GM23338 (cell line): Measurements from ENCODE around the gene ITGB2. TPM values are rescaled to one million over a fixed set of nuclear protein-coding genes. Genes with fewer than 3 reads are reported as not detected.

Experiments used
- ATAC-seq: fragments of 200-7000 bp; cut with Tn5 transposase; 3 replicates; pipeline ENCODE4 v1.9.1; 2020
- DNase-seq: peaks from one replicate; pipeline ENCODE4 v3.0.0-alpha.2; 2015; ENCODE audit warnings: low spot score
- H2AFZ ChIP-seq: fragments of 200-600 bp; sonication (generic); 2 replicates; pipeline ENCODE4 v1.8.0; 2016; ENCODE audit warnings: antibody characterized with exemption, mild to moderate bottlenecking, moderate library complexity
- H3F3A ChIP-seq: fragments of 200-600 bp; sonication (generic); replicated peaks from 2 replicates; pipeline ENCODE4 v1.8.0; 2017; ENCODE audit warnings: antibody characterized with exemption, mixed run types, low read depth
- H3K27ac ChIP-seq: fragments of 200-600 bp; sonication (generic); 2 replicates; pipeline ENCODE4 v1.6.1; 2016; ENCODE audit warnings: low read depth
- H3K27me3 ChIP-seq: fragments of 200-600 bp; sonication (generic); 2 replicates; pipeline ENCODE4 v1.8.0; 2016; ENCODE audit warnings: mild to moderate bottlenecking, mixed run types, moderate library complexity; ENCODE audit not compliant: insufficient read depth
- H3K36me3 ChIP-seq: fragments of 200-600 bp; sonication (generic); 2 replicates; pipeline ENCODE4 v1.8.0; 2016; ENCODE audit warnings: mild to moderate bottlenecking; ENCODE audit not compliant: insufficient read depth
- H3K4me1 ChIP-seq: fragments of 200-600 bp; sonication (generic); 2 replicates; pipeline ENCODE4 v1.8.0; 2016; ENCODE audit warnings: mild to moderate bottlenecking, moderate library complexity; ENCODE audit not compliant: insufficient read depth
- H3K4me2 ChIP-seq: fragments of 200-600 bp; sonication (generic); 2 replicates; pipeline ENCODE4 v1.7.1; 2017; ENCODE audit warnings: mixed run types
- H3K4me3 ChIP-seq: fragments of 200-600 bp; sonication (generic); 2 replicates; pipeline ENCODE4 v1.6.1; 2016; ENCODE audit warnings: mixed run types
- H3K79me2 ChIP-seq: fragments of 200-600 bp; sonication (generic); replicated peaks from 2 replicates; pipeline ENCODE4 v1.8.0; 2017; ENCODE audit warnings: mild to moderate bottlenecking; ENCODE audit not compliant: insufficient read depth
- H3K9me2 ChIP-seq: fragments of 200-600 bp; sonication (generic); 2 replicates; pipeline ENCODE4 v1.8.0; 2017; ENCODE audit not compliant: insufficient read depth
- H4K20me1 ChIP-seq: fragments of 200-600 bp; sonication (generic); replicated peaks from 2 replicates; pipeline ENCODE4 v1.8.0; 2017; ENCODE audit warnings: mild to moderate bottlenecking; ENCODE audit not compliant: insufficient read depth
- H3K27ac Mint-ChIP-seq: 2 replicates; pipeline ENCODE4 v1.8.0; 2020; ENCODE audit warnings: inconsistent platforms, mild to moderate bottlenecking, moderate library complexity, mixed read lengths
- H3K27me3 Mint-ChIP-seq: 3 replicates; pipeline ENCODE4 v1.8.0; 2022; ENCODE audit warnings: low read depth, mild to moderate bottlenecking, moderate library complexity, mixed read lengths, inconsistent platforms; ENCODE audit not compliant: insufficient read depth, poor library complexity
- H3K36me3 Mint-ChIP-seq: 3 replicates; pipeline ENCODE4 v1.8.0; 2021; ENCODE audit warnings: low read depth, mild to moderate bottlenecking, inconsistent platforms, moderate library complexity, mixed read lengths
- H3K4me1 Mint-ChIP-seq: 3 replicates; pipeline ENCODE4 v1.8.0; 2020; ENCODE audit warnings: mild to moderate bottlenecking, inconsistent platforms, mixed read lengths
- H3K4me3 Mint-ChIP-seq: 3 replicates; pipeline ENCODE4 v1.8.0; 2021; ENCODE audit warnings: moderate library complexity, mild to moderate bottlenecking, inconsistent platforms, mixed read lengths
- H3K9me3 Mint-ChIP-seq: 3 replicates; pipeline ENCODE4 v1.8.0; 2020; ENCODE audit warnings: moderate library complexity, mild to moderate bottlenecking, inconsistent platforms, mixed read lengths
- CREB1 ChIP-seq: fragments of 250-450 bp; sonication (Bioruptor Pico); IDR thresholded peaks from 2 replicates; pipeline ENCODE4 v1.5.0; 2020; ENCODE audit warnings: low read depth, mild to moderate bottlenecking, moderate library complexity
- EZH2 ChIP-seq: fragments of 200-600 bp; sonication (generic); IDR thresholded peaks from one replicate; pipeline ENCODE4 v1.8.0; 2017; ENCODE audit warnings: antibody characterized with exemption, mild to moderate bottlenecking, low read depth; ENCODE audit not compliant: unreplicated experiment
- EZH2phosphoT487 ChIP-seq: fragments of 200-600 bp; sonication (generic); IDR thresholded peaks from one replicate; pipeline ENCODE4 v1.8.1; 2018; ENCODE audit warnings: antibody characterized with exemption; ENCODE audit not compliant: unreplicated experiment
- JUNB ChIP-seq: IDR thresholded peaks from one replicate; pipeline ENCODE4 v1.6.1; 2016; ENCODE audit warnings: antibody characterized with exemption; ENCODE audit not compliant: unreplicated experiment
- NANOG ChIP-seq: IDR thresholded peaks from 2 replicates; pipeline ENCODE4 v1.6.1; 2016; ENCODE audit warnings: antibody characterized with exemption, borderline replicate concordance
- POLR2AphosphoS5 ChIP-seq: IDR thresholded peaks from 2 replicates; pipeline ENCODE4 v1.6.1; 2016; ENCODE audit warnings: antibody characterized with exemption, low read depth
- STAT1 ChIP-seq: IDR thresholded peaks from one replicate; pipeline ENCODE4 v1.6.1; 2016; ENCODE audit warnings: antibody characterized with exemption; ENCODE audit not compliant: unreplicated experiment
- ZNF114 ChIP-seq: fragments of 250-450 bp; sonication (Bioruptor Pico); IDR thresholded peaks from 2 replicates; pipeline ENCODE4 v1.5.0; 2020; ENCODE audit warnings: mild to moderate bottlenecking, moderate library complexity
- ZNF331 ChIP-seq: fragments of 250-450 bp; sonication (Bioruptor Pico); IDR thresholded peaks from 2 replicates; pipeline ENCODE4 v1.5.0; 2020; ENCODE audit warnings: low read depth, mild to moderate bottlenecking, moderate library complexity
- polyA plus RNA-seq: library from polyadenylated mRNA; unstranded; fragments of >200 nt; fragmentation: Nextera tagmentation; extraction: Ambion mirVana; gene quantifications from 2 replicates; pipeline ENCODE4 v1.2.1, GENCODE V29; 2016
- total RNA-seq: library from RNA; depleted of rRNA; stranded (reverse); fragments of >200 nt; shearing (Covaris generic); gene quantifications from 2 replicates; pipeline ENCODE4 v1.2.3, GENCODE V29; 2014
- TF ChIP-seq, protein P1 (sequence below): IDR thresholded peaks from one replicate; pipeline ENCODE4 v1.6.1; 2018; ENCODE audit warnings: antibody characterized with exemption; ENCODE audit not compliant: unreplicated experiment
- TF ChIP-seq, protein P2 (sequence below), 2 experiments: fragments of 200-600 bp in 1 of 2; sonication (generic) in 1 of 2; conservative IDR thresholded peaks; 2 replicates each; pipeline versions ENCODE4 v1.5.1 to v1.6.1; 2016 to 2017; ENCODE audit warnings: antibody characterized with exemption in 2 of 2, low read depth in 2 of 2, mild to moderate bottlenecking in 2 of 2, moderate library complexity in 1 of 2
- TF ChIP-seq, protein P3 (sequence below): IDR thresholded peaks from 2 replicates; pipeline ENCODE4 v1.6.1; 2016; ENCODE audit warnings: antibody characterized with exemption
- TF ChIP-seq, protein P4 (sequence below): fragments of 250-450 bp; sonication (Bioruptor Pico); IDR thresholded peaks from 2 replicates; pipeline ENCODE4 v1.5.0; 2020; ENCODE audit warnings: mild to moderate bottlenecking, moderate library complexity

ITGB2 gene
- total and polyA plus RNA-seq, 2 experiments from 2014 or later = 0.44 to 0.63 TPM

DNA sequence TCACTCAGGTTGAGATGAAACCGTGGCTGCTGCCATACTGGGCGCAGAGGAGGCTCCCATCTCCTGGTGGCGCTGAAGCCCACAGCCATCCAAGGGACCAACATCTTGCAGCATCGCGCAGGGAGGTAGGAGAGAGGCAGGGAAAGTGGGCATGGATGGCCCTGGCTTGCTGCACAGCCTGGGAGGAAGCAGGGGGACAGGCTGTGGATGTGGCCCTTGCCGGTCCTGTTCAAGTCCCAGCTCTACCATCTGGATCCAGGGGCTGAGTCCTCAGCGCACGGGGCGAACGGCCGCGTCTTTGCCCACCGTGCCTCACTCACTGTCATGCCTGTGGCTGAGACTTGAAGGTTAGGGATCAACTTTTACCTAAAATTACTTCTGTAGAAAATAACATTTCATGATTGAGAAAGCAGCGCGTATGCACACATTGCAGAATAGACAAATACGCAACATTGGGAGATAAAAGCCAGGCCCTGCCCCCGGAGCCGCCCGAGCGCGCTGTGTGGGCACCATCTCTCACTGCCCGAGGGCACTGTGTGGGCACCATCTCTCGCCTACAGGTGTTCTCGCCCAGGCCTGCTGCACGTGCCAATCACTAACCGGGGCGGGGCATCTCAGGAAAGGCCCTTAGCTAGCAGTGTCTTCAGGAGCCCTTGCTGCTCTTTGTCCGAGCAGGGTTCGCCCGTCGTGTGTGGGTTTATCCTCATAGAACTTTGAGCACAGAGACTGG is 30.7 kb upstream of the ITGB2 start:
- Histone ChIP-seq H3F3A (no peaks in the 10 kb centered on the region), H3K9me2 (no peaks in the 10 kb centered on the region), H2AFZ (no peak overlapping the region), H3K79me2 (peaks cover 77% of the 10 kb centered on the region), H3K27ac (no peak overlapping the region), H4K20me1 (peaks cover 26% of the 10 kb centered on the region), H3K4me3 (no peak overlapping the region), H3K36me3 (no peaks in the 10 kb centered on the region; the same call in 1 of the 2 replicates), H3K4me2 (no peak overlapping the region), H3K4me1 (no peaks in the 10 kb centered on the region), H3K27me3 (no peaks in the 10 kb centered on the region)
- Mint-ChIP-seq H3K4me3 (no peak overlapping the region), H3K27ac (no peak overlapping the region), H3K4me1 (peaks cover 6% of the 10 kb centered on the region), H3K27me3 (peaks cover 16% of the 10 kb centered on the region), H3K36me3 (peaks cover 25% of the 10 kb centered on the region), H3K9me3 (no peaks in the 10 kb centered on the region)
- TF ChIP-seq EZH2 (no peak), JUNB (no peak), STAT1 (no peak), ZNF114 (no peak), POLR2AphosphoS5 (no peak), NANOG (no peak), CREB1 (CRISPR knock-in tag) (no peak), EZH2phosphoT487 (no peak), ZNF331 (CRISPR knock-in tag) (no peak)
- TF ChIP-seq, protein P1, sequence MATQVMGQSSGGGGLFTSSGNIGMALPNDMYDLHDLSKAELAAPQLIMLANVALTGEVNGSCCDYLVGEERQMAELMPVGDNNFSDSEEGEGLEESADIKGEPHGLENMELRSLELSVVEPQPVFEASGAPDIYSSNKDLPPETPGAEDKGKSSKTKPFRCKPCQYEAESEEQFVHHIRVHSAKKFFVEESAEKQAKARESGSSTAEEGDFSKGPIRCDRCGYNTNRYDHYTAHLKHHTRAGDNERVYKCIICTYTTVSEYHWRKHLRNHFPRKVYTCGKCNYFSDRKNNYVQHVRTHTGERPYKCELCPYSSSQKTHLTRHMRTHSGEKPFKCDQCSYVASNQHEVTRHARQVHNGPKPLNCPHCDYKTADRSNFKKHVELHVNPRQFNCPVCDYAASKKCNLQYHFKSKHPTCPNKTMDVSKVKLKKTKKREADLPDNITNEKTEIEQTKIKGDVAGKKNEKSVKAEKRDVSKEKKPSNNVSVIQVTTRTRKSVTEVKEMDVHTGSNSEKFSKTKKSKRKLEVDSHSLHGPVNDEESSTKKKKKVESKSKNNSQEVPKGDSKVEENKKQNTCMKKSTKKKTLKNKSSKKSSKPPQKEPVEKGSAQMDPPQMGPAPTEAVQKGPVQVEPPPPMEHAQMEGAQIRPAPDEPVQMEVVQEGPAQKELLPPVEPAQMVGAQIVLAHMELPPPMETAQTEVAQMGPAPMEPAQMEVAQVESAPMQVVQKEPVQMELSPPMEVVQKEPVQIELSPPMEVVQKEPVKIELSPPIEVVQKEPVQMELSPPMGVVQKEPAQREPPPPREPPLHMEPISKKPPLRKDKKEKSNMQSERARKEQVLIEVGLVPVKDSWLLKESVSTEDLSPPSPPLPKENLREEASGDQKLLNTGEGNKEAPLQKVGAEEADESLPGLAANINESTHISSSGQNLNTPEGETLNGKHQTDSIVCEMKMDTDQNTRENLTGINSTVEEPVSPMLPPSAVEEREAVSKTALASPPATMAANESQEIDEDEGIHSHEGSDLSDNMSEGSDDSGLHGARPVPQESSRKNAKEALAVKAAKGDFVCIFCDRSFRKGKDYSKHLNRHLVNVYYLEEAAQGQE = no peak
- TF ChIP-seq, protein P2, sequence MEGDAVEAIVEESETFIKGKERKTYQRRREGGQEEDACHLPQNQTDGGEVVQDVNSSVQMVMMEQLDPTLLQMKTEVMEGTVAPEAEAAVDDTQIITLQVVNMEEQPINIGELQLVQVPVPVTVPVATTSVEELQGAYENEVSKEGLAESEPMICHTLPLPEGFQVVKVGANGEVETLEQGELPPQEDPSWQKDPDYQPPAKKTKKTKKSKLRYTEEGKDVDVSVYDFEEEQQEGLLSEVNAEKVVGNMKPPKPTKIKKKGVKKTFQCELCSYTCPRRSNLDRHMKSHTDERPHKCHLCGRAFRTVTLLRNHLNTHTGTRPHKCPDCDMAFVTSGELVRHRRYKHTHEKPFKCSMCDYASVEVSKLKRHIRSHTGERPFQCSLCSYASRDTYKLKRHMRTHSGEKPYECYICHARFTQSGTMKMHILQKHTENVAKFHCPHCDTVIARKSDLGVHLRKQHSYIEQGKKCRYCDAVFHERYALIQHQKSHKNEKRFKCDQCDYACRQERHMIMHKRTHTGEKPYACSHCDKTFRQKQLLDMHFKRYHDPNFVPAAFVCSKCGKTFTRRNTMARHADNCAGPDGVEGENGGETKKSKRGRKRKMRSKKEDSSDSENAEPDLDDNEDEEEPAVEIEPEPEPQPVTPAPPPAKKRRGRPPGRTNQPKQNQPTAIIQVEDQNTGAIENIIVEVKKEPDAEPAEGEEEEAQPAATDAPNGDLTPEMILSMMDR (conservative IDR thresholded peaks at IDR 0.05; ENCODE audit: low read depth in 2 of 2) = no peak
- TF ChIP-seq, protein P3, sequence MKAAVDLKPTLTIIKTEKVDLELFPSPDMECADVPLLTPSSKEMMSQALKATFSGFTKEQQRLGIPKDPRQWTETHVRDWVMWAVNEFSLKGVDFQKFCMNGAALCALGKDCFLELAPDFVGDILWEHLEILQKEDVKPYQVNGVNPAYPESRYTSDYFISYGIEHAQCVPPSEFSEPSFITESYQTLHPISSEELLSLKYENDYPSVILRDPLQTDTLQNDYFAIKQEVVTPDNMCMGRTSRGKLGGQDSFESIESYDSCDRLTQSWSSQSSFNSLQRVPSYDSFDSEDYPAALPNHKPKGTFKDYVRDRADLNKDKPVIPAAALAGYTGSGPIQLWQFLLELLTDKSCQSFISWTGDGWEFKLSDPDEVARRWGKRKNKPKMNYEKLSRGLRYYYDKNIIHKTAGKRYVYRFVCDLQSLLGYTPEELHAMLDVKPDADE = no peak
- TF ChIP-seq, protein P4, sequence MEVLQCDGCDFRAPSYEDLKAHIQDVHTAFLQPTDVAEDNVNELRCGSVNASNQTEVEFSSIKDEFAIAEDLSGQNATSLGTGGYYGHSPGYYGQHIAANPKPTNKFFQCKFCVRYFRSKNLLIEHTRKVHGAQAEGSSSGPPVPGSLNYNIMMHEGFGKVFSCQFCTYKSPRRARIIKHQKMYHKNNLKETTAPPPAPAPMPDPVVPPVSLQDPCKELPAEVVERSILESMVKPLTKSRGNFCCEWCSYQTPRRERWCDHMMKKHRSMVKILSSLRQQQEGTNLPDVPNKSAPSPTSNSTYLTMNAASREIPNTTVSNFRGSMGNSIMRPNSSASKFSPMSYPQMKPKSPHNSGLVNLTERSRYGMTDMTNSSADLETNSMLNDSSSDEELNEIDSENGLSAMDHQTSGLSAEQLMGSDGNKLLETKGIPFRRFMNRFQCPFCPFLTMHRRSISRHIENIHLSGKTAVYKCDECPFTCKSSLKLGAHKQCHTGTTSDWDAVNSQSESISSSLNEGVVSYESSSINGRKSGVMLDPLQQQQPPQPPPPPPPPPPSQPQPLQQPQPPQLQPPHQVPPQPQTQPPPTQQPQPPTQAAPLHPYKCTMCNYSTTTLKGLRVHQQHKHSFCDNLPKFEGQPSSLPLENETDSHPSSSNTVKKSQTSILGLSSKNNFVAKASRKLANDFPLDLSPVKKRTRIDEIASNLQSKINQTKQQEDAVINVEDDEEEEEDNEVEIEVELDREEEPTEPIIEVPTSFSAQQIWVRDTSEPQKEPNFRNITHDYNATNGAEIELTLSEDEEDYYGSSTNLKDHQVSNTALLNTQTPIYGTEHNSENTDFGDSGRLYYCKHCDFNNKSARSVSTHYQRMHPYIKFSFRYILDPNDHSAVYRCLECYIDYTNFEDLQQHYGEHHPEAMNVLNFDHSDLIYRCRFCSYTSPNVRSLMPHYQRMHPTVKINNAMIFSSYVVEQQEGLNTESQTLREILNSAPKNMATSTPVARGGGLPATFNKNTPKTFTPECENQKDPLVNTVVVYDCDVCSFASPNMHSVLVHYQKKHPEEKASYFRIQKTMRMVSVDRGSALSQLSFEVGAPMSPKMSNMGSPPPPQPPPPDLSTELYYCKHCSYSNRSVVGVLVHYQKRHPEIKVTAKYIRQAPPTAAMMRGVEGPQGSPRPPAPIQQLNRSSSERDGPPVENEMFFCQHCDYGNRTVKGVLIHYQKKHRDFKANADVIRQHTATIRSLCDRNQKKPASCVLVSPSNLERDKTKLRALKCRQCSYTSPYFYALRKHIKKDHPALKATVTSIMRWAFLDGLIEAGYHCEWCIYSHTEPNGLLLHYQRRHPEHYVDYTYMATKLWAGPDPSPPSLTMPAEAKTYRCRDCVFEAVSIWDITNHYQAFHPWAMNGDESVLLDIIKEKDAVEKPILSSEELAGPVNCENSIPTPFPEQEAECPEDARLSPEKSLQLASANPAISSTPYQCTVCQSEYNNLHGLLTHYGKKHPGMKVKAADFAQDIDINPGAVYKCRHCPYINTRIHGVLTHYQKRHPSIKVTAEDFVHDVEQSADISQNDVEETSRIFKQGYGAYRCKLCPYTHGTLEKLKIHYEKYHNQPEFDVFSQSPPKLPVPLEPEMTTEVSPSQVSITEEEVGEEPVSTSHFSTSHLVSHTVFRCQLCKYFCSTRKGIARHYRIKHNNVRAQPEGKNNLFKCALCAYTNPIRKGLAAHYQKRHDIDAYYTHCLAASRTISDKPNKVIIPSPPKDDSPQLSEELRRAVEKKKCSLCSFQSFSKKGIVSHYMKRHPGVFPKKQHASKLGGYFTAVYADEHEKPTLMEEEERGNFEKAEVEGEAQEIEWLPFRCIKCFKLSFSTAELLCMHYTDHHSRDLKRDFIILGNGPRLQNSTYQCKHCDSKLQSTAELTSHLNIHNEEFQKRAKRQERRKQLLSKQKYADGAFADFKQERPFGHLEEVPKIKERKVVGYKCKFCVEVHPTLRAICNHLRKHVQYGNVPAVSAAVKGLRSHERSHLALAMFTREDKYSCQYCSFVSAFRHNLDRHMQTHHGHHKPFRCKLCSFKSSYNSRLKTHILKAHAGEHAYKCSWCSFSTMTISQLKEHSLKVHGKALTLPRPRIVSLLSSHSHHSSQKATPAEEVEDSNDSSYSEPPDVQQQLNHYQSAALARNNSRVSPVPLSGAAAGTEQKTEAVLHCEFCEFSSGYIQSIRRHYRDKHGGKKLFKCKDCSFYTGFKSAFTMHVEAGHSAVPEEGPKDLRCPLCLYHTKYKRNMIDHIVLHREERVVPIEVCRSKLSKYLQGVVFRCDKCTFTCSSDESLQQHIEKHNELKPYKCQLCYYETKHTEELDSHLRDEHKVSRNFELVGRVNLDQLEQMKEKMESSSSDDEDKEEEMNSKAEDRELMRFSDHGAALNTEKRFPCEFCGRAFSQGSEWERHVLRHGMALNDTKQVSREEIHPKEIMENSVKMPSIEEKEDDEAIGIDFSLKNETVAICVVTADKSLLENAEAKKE (CRISPR knock-in tag) = no peak
- ATAC-seq (no peak), DNase-seq (no peak)
